ENCODE measurements around the gene STIP1. TPM values are rescaled to one million over a fixed set of nuclear protein-coding genes. Genes with fewer than 3 reads are reported as not detected.

STIP1 gene
- total RNA-seq = 100 to 1,000 TPM; 335 to 340 TPM

- ATAC-seq (peak; percentile 92), DNase-seq (peak; percentile 99)
- CTCF ChIA-PET = interaction anchor here (1.0 to 9.2 kb wide), 10 partner anchors 20 to 186 kb away, joined by 3 to 87 read pairs (median 4); partner anchors contain the start of genes CATSPERZ, ESRRA, FERMT3 and FKBP2
- peaks cover 28% of the 10 kb centered on the region for H3K36me3 Mint-ChIP-seq (ENCODE audit: low read depth)
- no peaks in the 10 kb centered on the region for H3K27me3 Mint-ChIP-seq (ENCODE audit: low read depth)
- H3K27ac Mint-ChIP-seq = peak within 1 kb of the TSS; percentile 98
- no peaks in the 10 kb centered on the region for H3K9me3 Mint-ChIP-seq (ENCODE audit: insufficient read depth)
- POLR2A ChIA-PET = interaction anchor here (0.6 to 9.3 kb wide), 24 partner anchors 10 to 1344 kb away, joined by 3 to 162 read pairs (median 6); partner anchors contain the start of genes BAD, ESRRA, FERMT3 and MACROD1
- H3K4me1 Mint-ChIP-seq (ENCODE audit: low read depth) = peaks cover 54% of the 10 kb centered on the region
- peak within 1 kb of the TSS; percentile 93 for H3K4me3 Mint-ChIP-seq
Measured at GRCh38 chr11:64185693-64186491, at the start of gene STIP1. Gene STIP1, plus strand, starts transcription at chr11:64186171. Its CDS starts 91 bp downstream, at chr11:64186262.

GRCh38 chr11:64136765-64137441 lies 49.1 kb upstream of the STIP1 start:
- ChIA-PET POLR2A (no interaction called here), CTCF (interaction anchor here (0.8 to 1.5 kb wide), 3 partner anchors 9 to 136 kb away, joined by 3 read pairs; no protein-coding TSS in a partner anchor)
- Mint-ChIP-seq H3K9me3 (ENCODE audit: insufficient read depth) (no peaks in the 10 kb centered on the region), H3K27ac (no peak overlapping the region), H3K27me3 (ENCODE audit: low read depth) (no peaks in the 10 kb centered on the region), H3K4me1 (ENCODE audit: low read depth) (no peaks in the 10 kb centered on the region), H3K36me3 (ENCODE audit: low read depth) (no peaks in the 10 kb centered on the region), H3K4me3 (no peak overlapping the region)
- no peak for ATAC-seq
- DNase-seq = no peak

GRCh38 chr11:64138398-64138797 lies 47.6 kb upstream of the STIP1 start:
- Mint-ChIP-seq H3K27me3 (ENCODE audit: low read depth) (no peaks in the 10 kb centered on the region), H3K36me3 (ENCODE audit: low read depth) (no peaks in the 10 kb centered on the region), H3K4me3 (no peak overlapping the region), H3K4me1 (ENCODE audit: low read depth) (no peaks in the 10 kb centered on the region), H3K9me3 (ENCODE audit: insufficient read depth) (no peaks in the 10 kb centered on the region), H3K27ac (no peak overlapping the region)
- ChIA-PET CTCF (interaction anchor here (0.7 to 1.5 kb wide), 2 partner anchors 15 to 137 kb away, joined by 3 read pairs; no protein-coding TSS in a partner anchor), POLR2A (no interaction called here)
- ATAC-seq (no peak), DNase-seq (no peak)

GRCh38 chr11:64139049-64139448 lies 46.9 kb upstream of the STIP1 start:
- Mint-ChIP-seq H3K9me3 (ENCODE audit: insufficient read depth) (no peaks in the 10 kb centered on the region), H3K27ac (no peak overlapping the region)

GRCh38 chr11:64140082-64140481 lies 45.9 kb upstream of the STIP1 start:
- no peaks in the 10 kb centered on the region for H3K27me3 Mint-ChIP-seq (ENCODE audit: low read depth)
- no peak for DNase-seq
- ChIA-PET CTCF (interaction anchor here (0.6 kb wide), 1 partner anchor 333 kb away, joined by 4 read pairs; no protein-coding TSS in a partner anchor), POLR2A (no interaction called here)
- no peak for ATAC-seq
- no peaks in the 10 kb centered on the region for H3K9me3 Mint-ChIP-seq (ENCODE audit: insufficient read depth)
- H3K36me3 Mint-ChIP-seq (ENCODE audit: low read depth) = no peaks in the 10 kb centered on the region
- no peak overlapping the region for H3K27ac Mint-ChIP-seq
- no peak overlapping the region for H3K4me3 Mint-ChIP-seq
- peaks cover 6% of the 10 kb centered on the region for H3K4me1 Mint-ChIP-seq (ENCODE audit: low read depth)

More at GRCh38 chr11:64139049-64139448, 46.9 kb upstream of the STIP1 start:
- ATAC-seq (no peak), DNase-seq (no peak)
- H3K27me3 Mint-ChIP-seq (ENCODE audit: low read depth) = no peaks in the 10 kb centered on the region
- peaks cover 4% of the 10 kb centered on the region for H3K4me1 Mint-ChIP-seq (ENCODE audit: low read depth)
- no peak overlapping the region for H3K4me3 Mint-ChIP-seq
- ChIA-PET POLR2A (no interaction called here), CTCF (no interaction called here)
- no peaks in the 10 kb centered on the region for H3K36me3 Mint-ChIP-seq (ENCODE audit: low read depth)

- ChIA-PET CTCF (no interaction called here), POLR2A (no interaction called here)
- Mint-ChIP-seq H3K27ac (no peak overlapping the region), H3K4me3 (no peak overlapping the region), H3K9me3 (ENCODE audit: insufficient read depth) (no peaks in the 10 kb centered on the region), H3K4me1 (ENCODE audit: low read depth) (peaks cover 8% of the 10 kb centered on the region), H3K27me3 (ENCODE audit: low read depth) (no peaks in the 10 kb centered on the region), H3K36me3 (ENCODE audit: low read depth) (no peaks in the 10 kb centered on the region)
- DNase-seq (no peak), ATAC-seq (no peak)
Measured at GRCh38 chr11:64141081-64141783, 44.7 kb upstream of the STIP1 start.

GRCh38 chr11:64144587-64145472 lies 41.1 kb upstream of the STIP1 start:
- ChIA-PET CTCF (interaction anchor here (0.8 to 1.8 kb wide), 5 partner anchors 8 to 309 kb away, joined by 3 to 8 read pairs (median 4); no protein-coding TSS in a partner anchor), POLR2A (no interaction called here)
- Mint-ChIP-seq H3K27ac (no peak overlapping the region), H3K9me3 (ENCODE audit: insufficient read depth) (no peaks in the 10 kb centered on the region), H3K36me3 (ENCODE audit: low read depth) (no peaks in the 10 kb centered on the region), H3K4me3 (no peak overlapping the region), H3K27me3 (ENCODE audit: low read depth) (no peaks in the 10 kb centered on the region), H3K4me1 (ENCODE audit: low read depth) (peaks cover 11% of the 10 kb centered on the region)
- DNase-seq = no peak
- ATAC-seq = no peak

- Mint-ChIP-seq H3K9me3 (ENCODE audit: insufficient read depth) (no peaks in the 10 kb centered on the region), H3K4me3 (no peak overlapping the region), H3K4me1 (ENCODE audit: low read depth) (peaks cover 11% of the 10 kb centered on the region), H3K27ac (peak overlapping the region; percentile 8), H3K36me3 (ENCODE audit: low read depth) (no peaks in the 10 kb centered on the region), H3K27me3 (ENCODE audit: low read depth) (no peaks in the 10 kb centered on the region)
- ATAC-seq (peak; percentile 87), DNase-seq (peak; percentile 83)
- CTCF ChIA-PET = interaction anchor here (0.8 to 1.8 kb wide), 3 partner anchors 9 to 150 kb away, joined by 3 to 8 read pairs (median 3); no protein-coding TSS in a partner anchor
- POLR2A ChIA-PET = no interaction called here
Measured at GRCh38 chr11:64146036-64146955, 39.7 kb upstream of the STIP1 start.

GRCh38 chr11:64148226-64148916 lies 37.6 kb upstream of the STIP1 start:
- ATAC-seq (peak; percentile 59), DNase-seq (peak; percentile 77)
- no peak overlapping the region for H3K4me3 Mint-ChIP-seq
- H3K4me1 Mint-ChIP-seq (ENCODE audit: low read depth) = peaks cover 11% of the 10 kb centered on the region
- H3K27me3 Mint-ChIP-seq (ENCODE audit: low read depth) = no peaks in the 10 kb centered on the region
- no peak overlapping the region for H3K27ac Mint-ChIP-seq
- no peaks in the 10 kb centered on the region for H3K36me3 Mint-ChIP-seq (ENCODE audit: low read depth)
- H3K9me3 Mint-ChIP-seq (ENCODE audit: insufficient read depth) = no peaks in the 10 kb centered on the region
- POLR2A ChIA-PET = interaction anchor here (0.7 kb wide), 1 partner anchor 148 kb away, joined by 3 read pairs; no protein-coding TSS in a partner anchor
- CTCF ChIA-PET = interaction anchor here (0.8 to 1.8 kb wide), 7 partner anchors 15 to 315 kb away, joined by 3 to 28 read pairs (median 5); no protein-coding TSS in a partner anchor
